Kidney epithelial cell (primary cell): ENCODE data around the gene MAD1L1. TPM values are rescaled to one million over a fixed set of nuclear protein-coding genes. Genes with fewer than 3 reads are reported as not detected.

Experiments used
- DNase-seq: peaks from one replicate; pipeline ENCODE4 v3.0.0-alpha.2; 2010; ENCODE audit warnings: low read depth
- H3K27me3 ChIP-seq: 2 replicates; pipeline ENCODE4 v1.6.0; 2011; ENCODE audit warnings: low read length; ENCODE audit not compliant: control insufficient read depth, insufficient read depth
- H3K36me3 ChIP-seq: 2 replicates; pipeline ENCODE4 v1.5.1; 2011; ENCODE audit warnings: low read length; ENCODE audit not compliant: control insufficient read depth, insufficient read depth
- H3K4me3 ChIP-seq: 2 replicates; pipeline ENCODE4 v1.5.1; 2011; ENCODE audit warnings: low read depth, mild to moderate bottlenecking, control low read depth, low read length
- total RNA-seq: library from RNA; depleted of rRNA; stranded (reverse); fragments of >200 nt; gene quantifications from 2 replicates; pipeline ENCODE4 v1.2.3, GENCODE V29; 2015
- TF ChIP-seq, protein P1 (sequence below): IDR thresholded peaks from 2 replicates; pipeline ENCODE4 v1.5.1; 2011; ENCODE audit warnings: mild to moderate bottlenecking, moderate library complexity, low read length, control low read depth, inconsistent platforms; ENCODE audit not compliant: insufficient read depth, poor library complexity, severe bottlenecking

MAD1L1 gene
- total RNA-seq, 1 donor from 2014 or later = 61.2 TPM

- no peak for DNase-seq
- H3K36me3 ChIP-seq = no peaks in the 10 kb centered on the region
These were observed 419.2 kb downstream of the MAD1L1 start for GRCh38 chr7:1813394-1814088.

GRCh38 chr7:1812509-1813393, 420.0 kb downstream of the MAD1L1 start:
- Histone ChIP-seq H3K36me3 (no peaks in the 10 kb centered on the region), H3K4me3 (no peak overlapping the region), H3K27me3 (peaks cover 4% of the 10 kb centered on the region)
- TF ChIP-seq, protein P1, sequence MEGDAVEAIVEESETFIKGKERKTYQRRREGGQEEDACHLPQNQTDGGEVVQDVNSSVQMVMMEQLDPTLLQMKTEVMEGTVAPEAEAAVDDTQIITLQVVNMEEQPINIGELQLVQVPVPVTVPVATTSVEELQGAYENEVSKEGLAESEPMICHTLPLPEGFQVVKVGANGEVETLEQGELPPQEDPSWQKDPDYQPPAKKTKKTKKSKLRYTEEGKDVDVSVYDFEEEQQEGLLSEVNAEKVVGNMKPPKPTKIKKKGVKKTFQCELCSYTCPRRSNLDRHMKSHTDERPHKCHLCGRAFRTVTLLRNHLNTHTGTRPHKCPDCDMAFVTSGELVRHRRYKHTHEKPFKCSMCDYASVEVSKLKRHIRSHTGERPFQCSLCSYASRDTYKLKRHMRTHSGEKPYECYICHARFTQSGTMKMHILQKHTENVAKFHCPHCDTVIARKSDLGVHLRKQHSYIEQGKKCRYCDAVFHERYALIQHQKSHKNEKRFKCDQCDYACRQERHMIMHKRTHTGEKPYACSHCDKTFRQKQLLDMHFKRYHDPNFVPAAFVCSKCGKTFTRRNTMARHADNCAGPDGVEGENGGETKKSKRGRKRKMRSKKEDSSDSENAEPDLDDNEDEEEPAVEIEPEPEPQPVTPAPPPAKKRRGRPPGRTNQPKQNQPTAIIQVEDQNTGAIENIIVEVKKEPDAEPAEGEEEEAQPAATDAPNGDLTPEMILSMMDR = peak; percentile 61
- DNase-seq = no peak

More at GRCh38 chr7:1813394-1814088, 419.2 kb downstream of the MAD1L1 start:
- Histone ChIP-seq H3K4me3 (no peak overlapping the region), H3K27me3 (peaks cover 4% of the 10 kb centered on the region)
- TF ChIP-seq, protein P1 = no peak

GRCh38 chr7:1811850-1812508, 420.8 kb downstream of the MAD1L1 start:
- DNase-seq = no peak
- TF ChIP-seq, protein P1 = no peak
- H3K36me3 ChIP-seq = no peaks in the 10 kb centered on the region
- H3K4me3 ChIP-seq = no peak overlapping the region
- H3K27me3 ChIP-seq = peaks cover 2% of the 10 kb centered on the region

- no peak for DNase-seq
- TF ChIP-seq, protein P1 = no peak
- Histone ChIP-seq H3K4me3 (no peak overlapping the region), H3K36me3 (no peaks in the 10 kb centered on the region), H3K27me3 (peaks cover 2% of the 10 kb centered on the region)
These were observed 421.5 kb downstream of the MAD1L1 start for GRCh38 chr7:1810961-1811849.

- no peaks in the 10 kb centered on the region for H3K36me3 ChIP-seq
- H3K27me3 ChIP-seq = peaks cover 2% of the 10 kb centered on the region
- TF ChIP-seq, protein P1 = no peak
- H3K4me3 ChIP-seq = no peak overlapping the region
- DNase-seq = no peak
These were observed 422.2 kb downstream of the MAD1L1 start for GRCh38 chr7:1810521-1810920.
